NCI-H2107 treated with DMSO at 0.1 percent for 48 hours (cell line): ENCODE results near the gene ROBO2.

Source experiments
- DNase-seq: peaks from one replicate; lab custom pipeline; 2025; ENCODE audit not compliant: unreplicated experiment; lab: John Stamatoyannopoulos, UW

ROBO2 gene

GRCh38 chr3:77248420-77248819, 208.5 kb downstream of the ROBO2 start:
- DNase-seq, result no peak

GRCh38 chr3:77251136-77251535, 211.2 kb downstream of the ROBO2 start:
- no peak for DNase-seq

DNA sequence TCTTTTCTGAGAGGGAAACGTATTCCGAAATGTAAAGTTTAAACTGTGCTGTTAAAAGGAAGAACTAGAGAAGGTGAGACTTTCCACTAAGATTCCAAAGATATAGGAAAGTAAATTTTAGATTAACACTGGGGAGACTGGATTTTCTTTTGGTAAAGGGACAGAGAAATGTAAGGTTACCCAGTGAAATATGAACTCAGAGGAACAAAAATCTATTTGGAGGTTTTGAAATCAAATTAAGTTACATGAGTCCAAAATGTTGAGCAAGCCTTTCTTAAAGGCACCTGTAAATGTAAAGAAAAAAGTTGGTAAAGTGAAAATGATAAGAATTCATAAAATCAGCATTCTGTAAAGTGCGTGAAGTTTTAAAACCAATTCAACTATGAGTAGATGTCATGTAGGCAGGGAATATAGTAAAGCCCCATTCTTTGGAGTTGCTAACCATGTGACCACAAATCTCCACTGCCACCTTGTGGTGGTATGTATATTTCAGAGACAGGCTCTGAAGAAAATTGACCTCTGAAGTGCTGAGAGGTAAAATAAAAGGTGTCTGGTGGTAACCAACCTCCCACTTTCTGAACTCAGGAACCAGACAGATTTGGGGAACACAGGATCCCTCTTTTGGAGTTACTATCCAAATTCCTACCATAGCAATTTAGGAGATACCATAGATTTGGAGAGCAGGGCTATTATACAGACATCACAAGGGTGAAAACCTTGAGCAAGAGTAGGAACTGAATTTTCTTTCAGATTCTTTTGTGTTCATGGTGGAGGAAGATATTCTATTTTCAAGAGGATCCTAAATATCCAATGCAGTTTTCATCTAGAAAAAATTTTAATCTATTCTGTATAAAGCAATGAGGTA, 215.3 kb downstream of the ROBO2 start:
- DNase-seq, result peak; percentile 75

GRCh38 chr3:77256584-77257503, 216.9 kb downstream of the ROBO2 start:
- peak; percentile 98 for DNase-seq

GRCh38 chr3:77259694-77260093, 219.8 kb downstream of the ROBO2 start:
- no peak for DNase-seq

GRCh38 chr3:77262361-77262760, 222.5 kb downstream of the ROBO2 start:
- no peak for DNase-seq

DNA sequence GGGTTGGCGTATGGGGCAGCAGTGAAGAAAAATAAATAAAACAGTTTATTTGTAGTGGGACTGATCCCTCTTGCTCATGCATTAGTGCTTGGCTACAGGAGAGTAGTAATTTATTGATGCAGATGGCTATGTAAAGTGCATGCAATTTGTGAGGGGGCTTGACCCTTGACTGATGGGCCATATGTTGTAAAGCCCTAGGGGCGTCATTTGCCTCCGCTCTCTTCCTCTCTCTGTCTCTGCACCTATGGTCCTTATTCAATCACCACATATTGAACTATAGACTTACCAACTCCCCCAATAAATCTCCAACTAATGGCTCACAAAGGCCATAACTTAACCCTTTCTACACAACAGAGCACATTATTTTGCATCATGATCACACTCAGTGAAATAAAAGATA, 227.7 kb downstream of the ROBO2 start:
- DNase-seq, result no peak

- no peak for DNase-seq
Observed at GRCh38 chr3:77271306-77271705, 231.4 kb downstream of the ROBO2 start.

- peak; percentile 11 for DNase-seq
Observed at GRCh38 chr3:77271711-77272110, 231.8 kb downstream of the ROBO2 start.

- DNase-seq, result no peak
Observed at GRCh38 chr3:77279276-77279675, 239.4 kb downstream of the ROBO2 start.

DNA sequence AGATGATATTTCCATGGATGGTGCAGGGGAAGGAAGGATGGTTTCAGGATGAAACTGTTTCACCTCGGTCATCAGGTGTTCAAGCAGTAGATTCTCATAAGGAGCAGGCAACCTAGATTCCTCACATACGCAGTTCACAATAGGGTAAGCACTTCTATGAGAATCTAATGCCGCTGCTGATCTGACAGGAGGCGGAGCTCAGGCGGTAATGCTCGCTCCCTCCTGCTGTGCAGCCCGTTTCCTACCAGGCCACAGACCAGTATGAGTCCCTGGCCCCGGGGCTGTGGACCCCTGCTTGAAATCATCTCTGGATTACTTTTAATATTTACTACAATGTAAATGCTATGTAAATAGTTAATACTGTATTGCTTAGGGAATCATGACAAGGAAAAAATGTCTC, 241.8 kb downstream of the ROBO2 start:
- DNase-seq, result no peak

DNA sequence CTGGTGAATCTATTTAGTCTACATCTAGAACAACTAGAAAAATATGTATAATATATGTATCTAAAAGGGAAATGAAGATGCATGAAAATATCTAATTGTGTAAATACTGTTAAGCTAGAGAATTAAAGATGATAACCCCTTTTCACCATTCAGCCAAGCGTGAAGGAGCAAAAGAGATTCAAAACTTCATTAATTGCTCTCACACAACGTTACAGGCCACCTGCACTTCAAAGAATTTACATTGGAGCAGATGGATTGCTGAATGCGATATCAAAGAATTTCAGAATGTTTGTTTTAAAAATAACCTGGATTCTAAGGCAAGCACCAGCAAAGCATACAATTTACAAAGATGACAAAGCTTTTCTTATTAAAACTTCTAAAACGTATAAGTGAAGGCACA, 243.2 kb downstream of the ROBO2 start:
- peak; percentile 38 for DNase-seq

GRCh38 chr3:77288348-77288747, 248.4 kb downstream of the ROBO2 start:
- no peak for DNase-seq

DNA sequence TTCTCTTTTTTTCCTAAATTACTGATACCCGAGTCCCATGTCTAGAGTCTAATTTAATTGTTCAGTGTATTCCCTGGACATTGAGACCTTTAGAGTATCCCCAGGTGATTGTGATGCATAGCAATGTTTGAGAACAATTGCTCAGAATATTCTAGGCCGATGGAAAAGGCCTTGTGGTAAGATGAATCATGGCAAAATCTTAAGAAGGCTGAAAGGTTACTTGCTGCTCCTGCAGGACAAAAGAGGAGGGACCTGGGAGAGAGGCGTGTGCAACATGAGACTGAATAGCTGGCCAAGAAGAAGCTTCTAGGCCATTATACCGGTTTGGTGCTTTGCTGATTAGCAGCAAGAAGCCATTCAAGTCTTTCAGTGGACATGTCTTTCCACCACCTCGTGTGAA, 256.6 kb downstream of the ROBO2 start:
- DNase-seq, result no peak

- no peak for DNase-seq
Observed at GRCh38 chr3:77298417-77298816, 258.5 kb downstream of the ROBO2 start.

- peak; percentile 64 for DNase-seq
Observed at GRCh38 chr3:77303955-77304699, 264.2 kb downstream of the ROBO2 start.

DNA sequence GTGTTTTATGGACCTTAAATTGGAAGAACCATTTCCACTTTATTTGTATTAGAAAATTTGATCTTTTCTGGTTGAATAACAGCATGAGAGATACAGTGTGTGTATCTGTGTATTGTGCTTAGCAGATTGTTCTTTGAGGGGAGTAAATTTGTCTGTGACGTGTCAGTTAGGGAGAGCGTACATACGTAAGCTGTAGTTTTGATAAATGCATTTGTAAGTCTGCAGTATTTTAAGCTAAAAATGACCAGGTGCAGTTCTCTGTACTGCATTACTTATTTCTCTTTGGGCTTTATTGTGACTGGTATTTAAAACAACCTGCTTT, 264.8 kb downstream of the ROBO2 start:
- no peak for DNase-seq

DNA sequence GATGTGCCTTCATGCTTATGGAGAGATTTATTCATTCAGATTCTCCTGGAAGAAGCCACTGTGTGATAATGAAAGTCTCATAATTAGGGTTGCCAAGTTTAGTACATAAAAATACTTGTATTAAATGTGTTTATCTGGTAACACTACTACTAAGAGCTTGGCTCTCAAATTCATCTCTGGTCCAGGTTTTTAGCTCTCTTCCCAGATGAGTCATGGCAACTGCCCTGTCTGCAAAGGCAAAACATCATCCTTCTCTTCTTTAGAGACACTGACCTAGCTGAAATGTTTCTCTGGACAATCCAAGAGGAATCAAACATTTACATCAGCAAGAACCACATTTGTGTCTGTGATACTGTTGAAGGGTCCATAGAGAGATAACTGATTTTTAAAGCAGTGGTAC, 269.6 kb downstream of the ROBO2 start:
- no peak for DNase-seq

GRCh38 chr3:77313843-77314242, 273.9 kb downstream of the ROBO2 start:
- no peak for DNase-seq

GRCh38 chr3:77319711-77320110, 279.8 kb downstream of the ROBO2 start:
- DNase-seq, result peak; percentile 29

DNA sequence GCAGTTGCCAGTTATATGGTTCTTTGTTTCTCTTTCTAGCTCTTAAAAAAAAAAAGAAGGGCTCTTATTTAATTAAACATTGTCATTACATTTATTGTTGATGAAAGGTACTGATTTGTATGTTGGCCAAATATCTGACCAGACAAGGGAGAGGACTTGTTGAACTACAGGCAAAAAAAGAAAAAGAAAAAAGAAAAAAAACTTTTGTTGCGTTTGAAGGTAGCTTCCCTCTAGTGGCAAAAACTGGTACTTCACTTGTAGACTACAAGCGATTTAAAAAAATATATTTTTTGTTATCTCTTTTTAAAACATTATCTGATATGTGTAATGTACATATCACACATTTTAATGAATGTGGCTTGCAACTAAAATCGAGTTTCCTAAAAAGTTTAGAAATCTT, 280.6 kb downstream of the ROBO2 start:
- no peak for DNase-seq
